Cardiac ventricle fibroblast (primary cell): ENCODE data around the gene FSTL5. TPM values are rescaled to one million over a fixed set of nuclear protein-coding genes. Genes with fewer than 3 reads are reported as not detected.

ENCODE experiments used
- total RNA-seq: library from RNA; depleted of rRNA; stranded (reverse); fragments of >200 nt; gene quantifications from 2 replicates; pipeline ENCODE4 v1.2.3, GENCODE V29; 2015

FSTL5 gene
- not detected in 2 replicates for total RNA-seq

GRCh38 chr4:162163892-162164759 lies at the start of gene FSTL5:
Gene FSTL5 (minus strand): TSS chr4:162164000. CDS start chr4:162111396, 52,604 bp downstream.

